ENCODE results near the gene ZCCHC14. TPM values are rescaled to one million over a fixed set of nuclear protein-coding genes. Genes with fewer than 3 reads are reported as not detected.
A peak's percentile ranks its signal among the peaks of the same experiment; 100 is the strongest.

Gene ZCCHC14
- total and polyA plus RNA-seq, 2 of the 13 experiments (the other 11 are each of a cell fraction or from before 2014, with no cell fraction given), result 12.4 to 12.5 TPM

DNA sequence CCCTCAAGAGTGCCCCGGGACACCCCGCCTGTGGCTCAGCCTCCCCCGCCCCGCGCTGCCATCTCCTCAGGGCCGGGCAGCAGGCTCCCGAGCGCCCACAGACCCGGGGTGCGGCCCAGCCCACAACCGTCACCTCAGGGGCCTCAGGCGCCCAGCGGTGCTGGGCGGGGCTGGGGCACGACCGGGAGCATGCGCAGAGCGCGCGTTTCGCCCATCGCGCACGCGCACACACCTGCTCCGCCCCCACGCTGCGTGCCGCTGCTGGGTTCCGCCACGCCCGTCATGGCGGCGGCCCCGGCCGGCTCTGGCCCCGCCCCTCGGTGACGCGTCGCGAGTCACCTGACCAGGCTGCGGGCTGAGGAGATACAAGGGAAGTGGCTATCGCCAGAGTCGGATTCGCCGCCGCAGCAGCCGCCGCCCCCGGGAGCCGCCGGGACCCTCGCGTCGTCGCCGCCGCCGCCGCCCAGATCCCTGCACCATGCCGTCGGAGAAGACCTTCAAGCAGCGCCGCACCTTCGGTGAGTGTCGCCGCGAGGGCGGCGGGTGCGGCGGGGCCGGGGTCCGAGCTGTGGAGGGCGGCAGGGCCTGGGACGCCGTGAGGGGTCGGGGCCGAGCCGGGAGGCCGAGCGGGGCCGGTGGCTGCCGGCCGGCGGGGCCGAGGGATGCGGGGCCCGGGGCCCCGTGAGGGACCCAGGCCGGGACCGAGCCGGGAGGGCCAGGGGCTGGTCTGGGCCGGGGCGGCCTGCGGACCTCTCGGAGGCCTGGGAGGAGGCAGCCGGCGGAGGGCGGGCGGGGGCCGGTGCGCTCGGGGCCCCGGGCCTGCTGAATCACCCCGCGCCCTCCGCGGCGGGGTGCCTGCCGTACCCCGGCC, 100.6 kb downstream of the ZCCHC14 start, which contains the start of gene MAP1LC3B (continued):
- no peak for TF ChIP-seq ADNP (CRISPR knock-in tag; IDR thresholded peaks at IDR 0.05)
- peak; percentile 80 for TF ChIP-seq KLF12 (CRISPR knock-in tag; IDR thresholded peaks at IDR 0.05; ENCODE audit: borderline replicate concordance)
- TF ChIP-seq, protein P1, sequence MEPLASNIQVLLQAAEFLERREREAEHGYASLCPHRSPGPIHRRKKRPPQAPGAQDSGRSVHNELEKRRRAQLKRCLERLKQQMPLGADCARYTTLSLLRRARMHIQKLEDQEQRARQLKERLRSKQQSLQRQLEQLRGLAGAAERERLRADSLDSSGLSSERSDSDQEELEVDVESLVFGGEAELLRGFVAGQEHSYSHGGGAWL (CRISPR knock-in tag; IDR thresholded peaks at IDR 0.05), result peak; percentile 86
- TF ChIP-seq HMGXB3 (CRISPR knock-in tag; IDR thresholded peaks at IDR 0.05; ENCODE audit: borderline replicate concordance), result peak; percentile 92; the same call in 1 of the 2 replicates
- no peak for TF ChIP-seq FOXA1 (IDR thresholded peaks at IDR 0.05)
- peak; percentile 72 for TF ChIP-seq FOXA1 (CRISPR knock-in tag; IDR thresholded peaks at IDR 0.05)
- TF ChIP-seq, protein P2, sequence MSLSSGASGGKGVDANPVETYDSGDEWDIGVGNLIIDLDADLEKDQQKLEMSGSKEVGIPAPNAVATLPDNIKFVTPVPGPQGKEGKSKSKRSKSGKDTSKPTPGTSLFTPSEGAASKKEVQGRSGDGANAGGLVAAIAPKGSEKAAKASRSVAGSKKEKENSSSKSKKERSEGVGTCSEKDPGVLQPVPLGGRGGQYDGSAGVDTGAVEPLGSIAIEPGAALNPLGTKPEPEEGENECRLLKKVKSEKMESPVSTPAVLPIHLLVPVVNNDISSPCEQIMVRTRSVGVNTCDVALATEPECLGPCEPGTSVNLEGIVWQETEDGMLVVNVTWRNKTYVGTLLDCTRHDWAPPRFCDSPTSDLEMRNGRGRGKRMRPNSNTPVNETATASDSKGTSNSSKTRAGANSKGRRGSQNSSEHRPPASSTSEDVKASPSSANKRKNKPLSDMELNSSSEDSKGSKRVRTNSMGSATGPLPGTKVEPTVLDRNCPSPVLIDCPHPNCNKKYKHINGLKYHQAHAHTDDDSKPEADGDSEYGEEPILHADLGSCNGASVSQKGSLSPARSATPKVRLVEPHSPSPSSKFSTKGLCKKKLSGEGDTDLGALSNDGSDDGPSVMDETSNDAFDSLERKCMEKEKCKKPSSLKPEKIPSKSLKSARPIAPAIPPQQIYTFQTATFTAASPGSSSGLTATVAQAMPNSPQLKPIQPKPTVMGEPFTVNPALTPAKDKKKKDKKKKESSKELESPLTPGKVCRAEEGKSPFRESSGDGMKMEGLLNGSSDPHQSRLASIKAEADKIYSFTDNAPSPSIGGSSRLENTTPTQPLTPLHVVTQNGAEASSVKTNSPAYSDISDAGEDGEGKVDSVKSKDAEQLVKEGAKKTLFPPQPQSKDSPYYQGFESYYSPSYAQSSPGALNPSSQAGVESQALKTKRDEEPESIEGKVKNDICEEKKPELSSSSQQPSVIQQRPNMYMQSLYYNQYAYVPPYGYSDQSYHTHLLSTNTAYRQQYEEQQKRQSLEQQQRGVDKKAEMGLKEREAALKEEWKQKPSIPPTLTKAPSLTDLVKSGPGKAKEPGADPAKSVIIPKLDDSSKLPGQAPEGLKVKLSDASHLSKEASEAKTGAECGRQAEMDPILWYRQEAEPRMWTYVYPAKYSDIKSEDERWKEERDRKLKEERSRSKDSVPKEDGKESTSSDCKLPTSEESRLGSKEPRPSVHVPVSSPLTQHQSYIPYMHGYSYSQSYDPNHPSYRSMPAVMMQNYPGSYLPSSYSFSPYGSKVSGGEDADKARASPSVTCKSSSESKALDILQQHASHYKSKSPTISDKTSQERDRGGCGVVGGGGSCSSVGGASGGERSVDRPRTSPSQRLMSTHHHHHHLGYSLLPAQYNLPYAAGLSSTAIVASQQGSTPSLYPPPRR (CRISPR knock-in tag; IDR thresholded peaks at IDR 0.05; ENCODE audit: borderline replicate concordance), result peak; percentile 61; the same call in 1 of the 2 replicates
- TF ChIP-seq RCOR2 (CRISPR knock-in tag; IDR thresholded peaks at IDR 0.05), result 0 out of 2 replicates have a peak, but pooled peaks have one; percentile 13
- TF ChIP-seq BATF2 (CRISPR knock-in tag; IDR thresholded peaks at IDR 0.05), result peak; percentile 66
- peak; percentile 85; the same call in 1 of the 2 replicates for TF ChIP-seq ZSCAN20 (CRISPR knock-in tag; IDR thresholded peaks at IDR 0.05; ENCODE audit: borderline replicate concordance)
- no peak for TF ChIP-seq ZNF652 (CRISPR knock-in tag; IDR thresholded peaks at IDR 0.05; ENCODE audit: borderline replicate concordance, low read depth)
- peak; percentile 85 for TF ChIP-seq JARID2 (CRISPR knock-in tag; IDR thresholded peaks at IDR 0.05; ENCODE audit: insufficient replicate concordance)
- TF ChIP-seq TRAFD1 (CRISPR knock-in tag; IDR thresholded peaks at IDR 0.05; ENCODE audit: borderline replicate concordance), result no peak
- no peak for TF ChIP-seq ZNF841 (CRISPR knock-in tag; IDR thresholded peaks at IDR 0.05; ENCODE audit: borderline replicate concordance)
- TF ChIP-seq DR1 (CRISPR knock-in tag; IDR thresholded peaks at IDR 0.05), result peak; percentile 91
- TF ChIP-seq ZNF224 (CRISPR knock-in tag; IDR thresholded peaks at IDR 0.05), result peak; percentile 48; the same call in 1 of the 2 replicates

Measured in HepG2 (cell line).